K562 (cell line): ENCODE measurements around the gene GCH1. TPM values are rescaled to one million over a fixed set of nuclear protein-coding genes. Genes with fewer than 3 reads are reported as not detected.

ENCODE experiments used
- ATAC-seq: fragments of 200-7000 bp; cut with Tn5 transposase; 3 replicates; pipeline ENCODE4 v1.9.1; 2020; ENCODE audit warnings: moderate library complexity
- BruUV-seq: library from RNA; stranded (reverse); fragments of 400-500 nt; replicated peaks from 2 replicates; lab custom pipeline; 2021; lab: Mats Ljungman, UMichigan
- CTCF ChIA-PET: fragments of 300-600 bp; formaldehyde crosslinking; extraction: SDS; loops from one replicate; lab custom pipeline; 2021; ENCODE audit warnings: low intra/inter-chr PET ratio; lab: Yijun Ruan, JAX
- POLR2A ChIA-PET: fragments of 300-600, 350-650 bp; sonication (Branson Sonifier 250); formaldehyde crosslinking; extraction: SDS; loops from one replicate; lab custom pipeline; 2021; ENCODE audit warnings: antibody characterized with exemption, inconsistent platforms; lab: Yijun Ruan, JAX
- DNase-seq, 4 experiments: peaks; one replicate each; pipeline versions ENCODE4 v3.0.0 to v3.0.0-alpha.2; 2011 to 2018; ENCODE audit warnings: low spot score in 3 of 4, mixed read lengths in 3 of 4; ENCODE audit errors: extremely low read depth in 1 of 4
- FAIRE-seq: peaks from 2 replicates; lab custom pipeline; 2011; peaks lifted over from hg19 to GRCh38; lab: Jason Lieb, UNC
- H2AFZ ChIP-seq: 2 replicates; pipeline ENCODE4 v1.6.0; 2011; ENCODE audit warnings: low read depth, low read length, control low read depth, inconsistent platforms
- H3K27ac ChIP-seq: fragments of 200-600 bp; 3 replicates; pipeline ENCODE4 v1.8.0; 2011; ENCODE audit warnings: low read depth, mild to moderate bottlenecking, control low read depth, inconsistent platforms, low read length, moderate library complexity, mixed read lengths; ENCODE audit errors: extremely low read depth
- H3K27me3 ChIP-seq, 2 experiments: fragments of 300-600 bp in 1 of 2; 2 replicates in 1 of 2; 3 replicates in 1 of 2; pipeline versions ENCODE4 v1.6.0 to v1.8.0; 2011; ENCODE audit warnings: inconsistent platforms in 2 of 2, low read length in 2 of 2, mild to moderate bottlenecking in 1 of 2, mixed read lengths in 1 of 2, moderate library complexity in 1 of 2; ENCODE audit not compliant: control insufficient read depth in 2 of 2, insufficient read depth in 2 of 2
- H3K36me3 ChIP-seq: fragments of 300-600 bp; 3 replicates; pipeline ENCODE4 v1.8.0; 2011; ENCODE audit warnings: mild to moderate bottlenecking, low read length, inconsistent platforms; ENCODE audit not compliant: control insufficient read depth, insufficient read depth
- H3K4me1 ChIP-seq, 2 experiments: fragments of 200-600 bp in 1 of 2; replicated peaks in 1 of 2; 2 replicates in 1 of 2; 3 replicates in 1 of 2; pipeline versions ENCODE4 v1.5.1 to v1.8.0; 2011; ENCODE audit warnings: inconsistent platforms in 2 of 2, low read length in 2 of 2, mild to moderate bottlenecking in 1 of 2, mixed read lengths in 1 of 2, moderate library complexity in 1 of 2; ENCODE audit not compliant: control insufficient read depth in 2 of 2, insufficient read depth in 2 of 2
- H3K4me2 ChIP-seq: 2 replicates; pipeline ENCODE4 v1.6.1; 2011; ENCODE audit warnings: low read length, control low read depth, inconsistent platforms, mixed read lengths; ENCODE audit not compliant: insufficient read depth
- H3K4me3 ChIP-seq: fragments of 200-600 bp; sonication (generic), shearing (Covaris generic); 2 replicates; pipeline ENCODE4 v1.5.1; 2016; ENCODE audit warnings: control low read depth, inconsistent platforms
- H3K79me2 ChIP-seq: fragments of 200-600 bp; 3 replicates; pipeline ENCODE4 v1.8.0; 2011; ENCODE audit warnings: low read length, inconsistent platforms; ENCODE audit not compliant: control insufficient read depth, insufficient read depth
- H3K9ac ChIP-seq, 2 experiments: 2 replicates each; pipeline versions ENCODE4 v1.6.0 to v1.6.1; 2011; ENCODE audit warnings: low read depth in 2 of 2, low read length in 2 of 2, control low read depth in 1 of 2, inconsistent platforms in 1 of 2, mild to moderate bottlenecking in 1 of 2, mixed read lengths in 1 of 2; ENCODE audit not compliant: insufficient read depth in 1 of 2
- H3K9me1 ChIP-seq: one replicate; pipeline ENCODE4 v1.6.0; 2011; ENCODE audit warnings: inconsistent platforms, mild to moderate bottlenecking, low read length, moderate library complexity; ENCODE audit not compliant: control insufficient read depth, insufficient read depth
- H3K9me3 ChIP-seq: replicated peaks from 2 replicates; pipeline ENCODE4 v1.5.1; 2011; ENCODE audit warnings: low read depth, low read length, inconsistent platforms; ENCODE audit not compliant: control insufficient read depth, insufficient read depth
- H4K20me1 ChIP-seq: replicated peaks from 2 replicates; pipeline ENCODE4 v1.6.1; 2011; ENCODE audit warnings: low read length, inconsistent platforms, mixed read lengths; ENCODE audit not compliant: control insufficient read depth, insufficient read depth
- DMBX1 ChIP-seq: fragments of 250-450 bp; sonication (Bioruptor Pico); IDR thresholded peaks from 2 replicates; pipeline ENCODE4 v1.8.0; 2022; ENCODE audit warnings: inconsistent platforms, mild to moderate bottlenecking, moderate library complexity, borderline replicate concordance
- GATAD2A ChIP-seq: fragments of 450-650 bp; IDR thresholded peaks from 2 replicates; pipeline ENCODE4 v1.6.1; 2017
- RFX7 ChIP-seq: fragments of 250-450 bp; sonication (Bioruptor Pico); IDR thresholded peaks from 2 replicates; pipeline ENCODE4 v1.5.1; 2021; ENCODE audit warnings: mild to moderate bottlenecking
- TSC22D4 ChIP-seq: fragments of 450-650 bp; IDR thresholded peaks from 2 replicates; pipeline ENCODE4 v1.6.1; 2016; ENCODE audit warnings: missing genetic modification characterization, missing biosample characterization, control low read depth
- ZNF212 ChIP-seq: fragments of 450-650 bp; formaldehyde crosslinking; IDR thresholded peaks from 2 replicates; pipeline ENCODE4 v1.4.0; 2020; ENCODE audit warnings: mild to moderate bottlenecking
- WGBS: fragments of 100-300 bp; shearing (Covaris generic); methylation state at CpG from one replicate; pipeline ENCODE4 v1.1.6; 2016; ENCODE audit warnings: low coverage, mixed read lengths; ENCODE audit not compliant: insufficient coverage; ENCODE audit errors: missing lambda C conversion rate; 5-methylcytosine and 5-hydroxymethylcytosine counted together
- in situ Hi-C: fragments of 300-500 bp; cut with MboI; formaldehyde crosslinking; loops from 4 replicates; pipeline ENCODE4 v1.15.0; 2018; ENCODE audit warnings: inconsistent platforms, mixed read lengths
- intact Hi-C: fragments of 100-400 bp; cut with micrococcal nuclease; formaldehyde crosslinking; loops from 2 replicates; pipeline ENCODE4 v1.14.2; 2022
- polyA plus RNA-seq, 8 experiments: library from polyadenylated mRNA; depleted of rRNA in 4 of 8; stranded (reverse) in 5 of 8; unstranded in 3 of 8; fragments of >200 nt; fragmentation: Nextera tagmentation in 2 of 8; fragmentation: Illumina TruSeq in 1 of 8; extraction: Ambion mirVana in 2 of 8; extraction: Trizol in 1 of 8; gene quantifications; 2 replicates each; pipeline versions ENCODE4 v1.2.1 to v1.2.3, GENCODE V29; 2011 to 2014; ENCODE audit warnings: inconsistent platforms in 1 of 8, missing spikeins in 1 of 8
- total RNA-seq, 7 experiments: library from RNA; depleted of rRNA in 6 of 7; stranded (reverse); fragments of >200 nt in 6 of 7; fragmentation: Illumina TruSeq in 2 of 7; extraction: Trizol in 2 of 7; gene quantifications; 2 replicates each; pipeline versions ENCODE4 v1.2.1 to v1.2.3, GENCODE V29; 2011 to 2021; ENCODE audit warnings: low replicate concordance in 1 of 7
- TF ChIP-seq, protein P1 (sequence below), 2 experiments: IDR thresholded peaks; 2 replicates each; pipeline ENCODE4 v1.6.1; 2011; ENCODE audit warnings: borderline replicate concordance in 1 of 2, control low read depth in 1 of 2, low read depth in 1 of 2, low read length in 1 of 2, mild to moderate bottlenecking in 1 of 2, mixed read lengths in 1 of 2, moderate library complexity in 1 of 2; ENCODE audit not compliant: insufficient read depth in 1 of 2, insufficient read length in 1 of 2, poor library complexity in 1 of 2, severe bottlenecking in 1 of 2; ENCODE audit errors: extremely low read depth in 1 of 2
- TF ChIP-seq, protein P2 (sequence below): fragments of 450-650 bp; IDR thresholded peaks from 2 replicates; pipeline ENCODE4 v1.6.1; 2016

GCH1 gene
- total and polyA plus RNA-seq, 9 of the 15 experiments (the other 6 are each of a cell fraction or from before 2014, with no cell fraction given): 3.9 to 13.1 (median 6.5) TPM

- TF ChIP-seq, protein P1, sequence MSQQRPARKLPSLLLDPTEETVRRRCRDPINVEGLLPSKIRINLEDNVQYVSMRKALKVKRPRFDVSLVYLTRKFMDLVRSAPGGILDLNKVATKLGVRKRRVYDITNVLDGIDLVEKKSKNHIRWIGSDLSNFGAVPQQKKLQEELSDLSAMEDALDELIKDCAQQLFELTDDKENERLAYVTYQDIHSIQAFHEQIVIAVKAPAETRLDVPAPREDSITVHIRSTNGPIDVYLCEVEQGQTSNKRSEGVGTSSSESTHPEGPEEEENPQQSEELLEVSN (IDR thresholded peaks at IDR 0.05; ENCODE audit: borderline replicate concordance in 1 of 2, extremely low read depth in 1 of 2, insufficient read depth in 1 of 2, insufficient read length in 1 of 2, low read depth in 1 of 2, low read length in 1 of 2, poor library complexity in 1 of 2, severe bottlenecking in 1 of 2): no peak
- TF ChIP-seq DMBX1 (CRISPR knock-in tag): no peak
- TF ChIP-seq ZNF212 (CRISPR knock-in tag): no peak
Measured at GRCh38 chr14:54889919-54890318, 12.7 kb downstream of the GCH1 start (continued).

GRCh38 chr14:54882521-54882920 is 20.1 kb downstream of the GCH1 start:
- ATAC-seq (no peak), DNase-seq (no peak), FAIRE-seq (no peak)
- Histone ChIP-seq H3K4me3 (no peak overlapping the region), H3K27ac (no peak overlapping the region), H3K9me1 (no peaks in the 10 kb centered on the region), H3K36me3 (no peaks in the 10 kb centered on the region), H3K9ac (no peak overlapping the region), H3K4me2 (no peak overlapping the region), H3K27me3 (no peaks in the 10 kb centered on the region), H2AFZ (no peak overlapping the region), H4K20me1 (no peaks in the 10 kb centered on the region), H3K9me3 (no peaks in the 10 kb centered on the region), H3K79me2 (no peaks in the 10 kb centered on the region), H3K4me1 (peaks cover 0 to 5% of the 10 kb centered on the region in 2 experiments; a peak in 3 of 5 replicates)
- TF ChIP-seq GATAD2A: no peak
- no peak for TF ChIP-seq TSC22D4
- TF ChIP-seq, protein P2, sequence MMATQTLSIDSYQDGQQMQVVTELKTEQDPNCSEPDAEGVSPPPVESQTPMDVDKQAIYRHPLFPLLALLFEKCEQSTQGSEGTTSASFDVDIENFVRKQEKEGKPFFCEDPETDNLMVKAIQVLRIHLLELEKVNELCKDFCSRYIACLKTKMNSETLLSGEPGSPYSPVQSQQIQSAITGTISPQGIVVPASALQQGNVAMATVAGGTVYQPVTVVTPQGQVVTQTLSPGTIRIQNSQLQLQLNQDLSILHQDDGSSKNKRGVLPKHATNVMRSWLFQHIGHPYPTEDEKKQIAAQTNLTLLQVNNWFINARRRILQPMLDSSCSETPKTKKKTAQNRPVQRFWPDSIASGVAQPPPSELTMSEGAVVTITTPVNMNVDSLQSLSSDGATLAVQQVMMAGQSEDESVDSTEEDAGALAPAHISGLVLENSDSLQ: 0 out of 2 replicates have a peak, but pooled peaks have one; percentile 0
- TF ChIP-seq RFX7 (CRISPR knock-in tag): no peak
- intact Hi-C loops (no loop called here), in situ Hi-C loops (no loop called here)
- 56% methylated on average over 6 of the region's 6 CpGs for WGBS
- POLR2A ChIA-PET: interaction anchor here (0.8 to 1.5 kb wide), 2 partner anchors 13 to 173 kb away, joined by 3 to 4 read pairs; no protein-coding TSS in a partner anchor
- BruUV-seq: no TSS peak
- CTCF ChIA-PET: no interaction called here
